BJ (cell line): ENCODE measurements around the gene CRYBA4. TPM values are rescaled to one million over a fixed set of nuclear protein-coding genes. Genes with fewer than 3 reads are reported as not detected.

Experiments used
- CTCF ChIA-PET: fragments of 350-600 bp; formaldehyde crosslinking; extraction: SDS; loops from one replicate; lab custom pipeline; 2021; ENCODE audit warnings: antibody characterized with exemption, inconsistent platforms; lab: Yijun Ruan, JAX
- POLR2A ChIA-PET: fragments of 300-600 bp; sonication (Branson Sonifier 250); formaldehyde crosslinking; extraction: SDS; loops from one replicate; lab custom pipeline; 2021; ENCODE audit warnings: antibody characterized with exemption; lab: Charles Lee
- DNase-seq: peaks from one replicate; pipeline ENCODE4 v3.0.0-alpha.2; 2011; ENCODE audit warnings: low read depth
- H3K27me3 ChIP-seq: 2 replicates; pipeline ENCODE4 v1.6.0; 2011; ENCODE audit warnings: low read length; ENCODE audit not compliant: control insufficient read depth, insufficient read depth
- H3K36me3 ChIP-seq: 2 replicates; pipeline ENCODE4 v1.5.1; 2011; ENCODE audit warnings: low read length; ENCODE audit not compliant: control insufficient read depth, insufficient read depth
- H3K4me3 ChIP-seq: 2 replicates; pipeline ENCODE4 v1.5.1; 2011; ENCODE audit warnings: low read depth, mild to moderate bottlenecking, control low read depth, low read length
- polyA plus RNA-seq: library from polyadenylated mRNA; depleted of rRNA; stranded (reverse); fragments of >200 nt; gene quantifications from 2 replicates; pipeline ENCODE4 v1.2.3, GENCODE V29; 2011
- TF ChIP-seq, protein P1 (sequence below): IDR thresholded peaks from 2 replicates; pipeline ENCODE4 v1.5.1; 2011; ENCODE audit warnings: low read depth, mild to moderate bottlenecking, control low read depth, inconsistent platforms, low read length, moderate library complexity; ENCODE audit not compliant: insufficient read depth

CRYBA4 gene
- polyA plus RNA-seq, 1 experiment, result not detected

DNA sequence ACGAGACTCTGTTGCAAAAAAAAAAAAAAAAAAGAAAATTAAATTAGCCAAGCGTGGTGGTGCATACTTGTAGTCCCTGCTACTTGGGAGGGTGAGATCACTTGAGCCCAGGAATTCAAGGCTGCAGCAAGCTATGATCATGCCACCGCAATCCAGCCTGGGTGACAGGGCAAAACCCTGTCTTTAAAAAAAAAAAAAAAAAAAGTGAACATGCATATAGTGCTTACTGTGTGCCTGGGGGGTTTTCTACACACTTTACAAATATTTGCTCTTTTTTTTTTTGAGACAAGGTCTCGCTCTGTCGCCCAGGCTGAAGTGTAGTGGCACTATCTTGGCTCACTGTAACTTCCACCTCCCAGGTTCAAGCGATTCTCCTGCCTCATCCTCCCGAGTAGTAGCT is 44.7 kb upstream of the CRYBA4 start:
- ChIA-PET CTCF (no interaction called here), POLR2A (interaction anchor here (0.6 kb wide), 1 partner anchor 100 kb away, joined by 3 read pairs; no protein-coding TSS in a partner anchor)
- Histone ChIP-seq H3K36me3 (no peaks in the 10 kb centered on the region), H3K4me3 (no peak overlapping the region), H3K27me3 (no peaks in the 10 kb centered on the region)
- TF ChIP-seq, protein P1, sequence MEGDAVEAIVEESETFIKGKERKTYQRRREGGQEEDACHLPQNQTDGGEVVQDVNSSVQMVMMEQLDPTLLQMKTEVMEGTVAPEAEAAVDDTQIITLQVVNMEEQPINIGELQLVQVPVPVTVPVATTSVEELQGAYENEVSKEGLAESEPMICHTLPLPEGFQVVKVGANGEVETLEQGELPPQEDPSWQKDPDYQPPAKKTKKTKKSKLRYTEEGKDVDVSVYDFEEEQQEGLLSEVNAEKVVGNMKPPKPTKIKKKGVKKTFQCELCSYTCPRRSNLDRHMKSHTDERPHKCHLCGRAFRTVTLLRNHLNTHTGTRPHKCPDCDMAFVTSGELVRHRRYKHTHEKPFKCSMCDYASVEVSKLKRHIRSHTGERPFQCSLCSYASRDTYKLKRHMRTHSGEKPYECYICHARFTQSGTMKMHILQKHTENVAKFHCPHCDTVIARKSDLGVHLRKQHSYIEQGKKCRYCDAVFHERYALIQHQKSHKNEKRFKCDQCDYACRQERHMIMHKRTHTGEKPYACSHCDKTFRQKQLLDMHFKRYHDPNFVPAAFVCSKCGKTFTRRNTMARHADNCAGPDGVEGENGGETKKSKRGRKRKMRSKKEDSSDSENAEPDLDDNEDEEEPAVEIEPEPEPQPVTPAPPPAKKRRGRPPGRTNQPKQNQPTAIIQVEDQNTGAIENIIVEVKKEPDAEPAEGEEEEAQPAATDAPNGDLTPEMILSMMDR, result no peak
- DNase-seq, result no peak

DNA sequence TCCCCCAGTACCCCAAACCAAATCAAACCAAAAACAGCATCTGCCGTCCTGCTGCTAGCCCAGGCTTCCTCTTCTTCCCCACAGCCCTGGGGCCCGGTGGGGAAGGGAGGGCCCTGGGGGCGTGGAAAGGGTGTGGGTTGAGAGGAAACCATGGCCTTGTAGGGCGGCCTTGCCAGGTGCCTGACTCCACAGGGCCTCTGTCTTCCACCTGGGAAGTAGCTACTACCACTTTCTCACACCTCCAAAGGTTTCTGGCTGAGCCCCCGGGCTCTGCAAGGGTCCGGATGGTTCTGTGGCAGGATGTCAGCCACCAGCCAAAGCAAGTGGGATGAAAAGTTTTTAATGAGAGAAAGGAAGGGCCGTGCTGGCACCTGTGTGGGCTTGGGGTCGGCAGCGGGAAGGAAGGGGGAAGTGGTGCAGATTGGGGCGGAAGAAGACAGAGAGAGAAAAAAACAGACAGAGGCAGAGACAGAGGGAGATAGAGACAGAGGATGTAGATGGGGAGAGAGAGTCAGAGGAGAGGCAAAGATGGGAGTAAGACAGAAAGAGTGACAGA is 42.4 kb upstream of the CRYBA4 start:
- DNase-seq, result no peak
- TF ChIP-seq, protein P1, result no peak
- Histone ChIP-seq H3K27me3 (no peaks in the 10 kb centered on the region), H3K36me3 (no peaks in the 10 kb centered on the region), H3K4me3 (no peak overlapping the region)
- ChIA-PET POLR2A (interaction anchor here (0.5 kb wide), 1 partner anchor 27 kb away, joined by 17 read pairs; no protein-coding TSS in a partner anchor), CTCF (interaction anchor here (0.6 kb wide), 1 partner anchor 181 kb away, joined by 3 read pairs; no protein-coding TSS in a partner anchor)

DNA sequence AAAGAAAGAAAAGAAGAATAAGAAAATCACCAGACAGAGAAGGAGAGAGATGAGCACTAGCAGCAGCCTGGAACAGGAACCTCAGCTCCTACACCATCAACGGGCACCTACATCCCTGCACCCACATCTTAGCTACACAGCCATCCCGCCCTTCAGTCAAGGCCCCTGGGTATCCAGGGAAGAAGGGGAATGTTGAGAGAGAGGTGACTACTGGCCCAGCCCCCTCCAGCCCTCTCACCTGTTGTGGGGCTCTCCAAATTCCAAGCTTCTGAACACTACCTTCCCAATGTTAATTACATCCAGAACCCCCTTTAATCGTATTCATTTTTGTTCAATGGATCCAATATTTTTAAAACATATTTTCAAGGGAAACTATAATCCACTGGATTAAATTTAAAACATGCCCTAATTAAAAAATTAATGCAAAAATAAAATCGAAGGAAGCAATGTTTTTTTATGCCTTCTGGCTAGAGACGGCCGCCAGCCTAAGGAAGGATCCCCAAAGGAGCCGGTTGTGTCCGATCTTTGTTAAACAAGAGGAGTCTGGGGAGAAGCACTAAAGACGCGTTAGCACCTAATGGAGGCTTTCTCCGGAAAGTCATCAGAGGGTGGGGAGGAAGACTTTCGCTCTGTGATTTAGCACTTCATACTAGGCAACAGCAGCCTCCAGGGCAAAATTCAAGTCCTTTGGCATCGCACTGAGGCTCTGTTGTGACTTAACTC is 41.4 kb upstream of the CRYBA4 start:
- CTCF ChIA-PET, result no interaction called here
- POLR2A ChIA-PET, result interaction anchor here (0.5 kb wide), 1 partner anchor 28 kb away, joined by 17 read pairs; no protein-coding TSS in a partner anchor
- H3K36me3 ChIP-seq, result no peaks in the 10 kb centered on the region
- TF ChIP-seq, protein P1, result no peak
- H3K4me3 ChIP-seq, result no peak overlapping the region
- no peak for DNase-seq
- H3K27me3 ChIP-seq, result no peaks in the 10 kb centered on the region

DNA sequence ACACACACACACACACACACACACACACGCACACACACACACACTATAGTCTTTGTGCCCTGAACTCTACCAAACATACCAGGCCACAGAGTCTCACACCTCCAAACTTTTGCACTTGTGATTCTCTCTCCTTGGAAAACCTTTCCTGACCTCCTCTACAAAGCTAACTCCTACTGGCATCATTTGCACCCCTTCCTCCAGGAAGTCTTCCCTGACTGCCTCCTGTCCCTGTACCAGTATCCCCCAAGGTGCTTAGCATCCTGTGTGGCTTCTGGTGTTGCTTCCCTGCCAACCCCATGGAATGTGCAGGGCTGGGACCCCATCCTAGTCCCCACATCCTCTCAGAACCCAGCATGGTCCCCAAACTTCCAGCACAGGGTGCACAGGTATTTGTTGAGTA is 40.7 kb upstream of the CRYBA4 start:
- DNase-seq, result no peak
- H3K27me3 ChIP-seq, result no peaks in the 10 kb centered on the region
- no peaks in the 10 kb centered on the region for H3K36me3 ChIP-seq
- ChIA-PET CTCF (no interaction called here), POLR2A (no interaction called here)
- no peak overlapping the region for H3K4me3 ChIP-seq
- TF ChIP-seq, protein P1, result no peak

DNA sequence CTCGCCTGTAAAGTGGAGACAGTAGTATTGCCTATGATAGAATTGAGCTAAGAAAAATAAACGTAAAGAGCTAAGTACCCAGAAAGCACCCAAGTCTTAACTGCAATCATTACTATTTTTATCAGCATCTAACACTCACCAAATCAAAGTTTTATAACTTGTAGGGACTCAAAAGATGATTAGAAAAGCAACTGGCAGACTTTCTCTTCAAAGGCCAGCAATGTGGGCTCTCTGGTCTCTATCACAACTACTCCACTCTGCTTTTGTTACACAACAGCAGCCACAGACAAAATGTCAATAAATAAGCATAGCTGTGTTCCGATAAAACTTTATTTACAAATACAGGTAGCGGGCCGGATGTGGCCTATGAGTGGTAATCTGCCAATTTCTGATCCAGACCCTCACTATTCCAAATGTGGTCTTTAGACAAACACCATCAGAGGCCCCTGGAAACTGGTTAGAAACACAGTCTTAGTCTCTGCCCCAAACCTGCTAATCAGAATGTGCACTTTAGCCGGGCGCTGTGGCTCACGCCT is 40.1 kb upstream of the CRYBA4 start:
- H3K4me3 ChIP-seq, result no peak overlapping the region
- TF ChIP-seq, protein P1, result no peak
- no peaks in the 10 kb centered on the region for H3K27me3 ChIP-seq
- no peak for DNase-seq
- H3K36me3 ChIP-seq, result no peaks in the 10 kb centered on the region
- CTCF ChIA-PET, result no interaction called here
- POLR2A ChIA-PET, result no interaction called here
